ENCODE results near the gene CADM2. TPM values are rescaled to one million over a fixed set of nuclear protein-coding genes. Genes with fewer than 3 reads are reported as not detected.

CADM2 gene
- total RNA-seq, 1 experiment from 2014 or later, result 10.9 TPM

GRCh38 chr3:85376131-85376530 lies 417.3 kb downstream of the CADM2 start:
- Histone ChIP-seq H3T11ph (ENCODE audit: low read length) (no peak overlapping the region), H4K91ac (ENCODE audit: insufficient read length, low read depth, low read length) (no peak overlapping the region), H2BK12ac (ENCODE audit: insufficient read length, low read depth, low read length) (no peak overlapping the region), H3K56ac (ENCODE audit: insufficient read length, low read depth, low read length) (no peak overlapping the region), H3K79me2 (ENCODE audit: insufficient read depth, low read length) (no peaks in the 10 kb centered on the region), H4K20me1 (ENCODE audit: control insufficient read depth, insufficient read depth, insufficient read length) (no peaks in the 10 kb centered on the region), H3K9me3 (ENCODE audit: control insufficient read depth, low read depth, low read length) (no peaks in the 10 kb centered on the region), H4K8ac (replicated peaks; ENCODE audit: insufficient read length, low read depth, low read length) (no peak overlapping the region), H2BK120ac (ENCODE audit: low read depth, low read length, poor library complexity, severe bottlenecking) (no peak overlapping the region), H3K9ac (ENCODE audit: extremely low read depth, insufficient read length, low read length) (no peak overlapping the region), H3K23me2 (ENCODE audit: insufficient read length, low read depth, low read length, poor library complexity, severe bottlenecking) (no peaks in the 10 kb centered on the region), H3K27ac (ENCODE audit: insufficient read length, low read depth, low read length) (no peak overlapping the region), H3K79me1 (ENCODE audit: insufficient read depth, low read depth, low read length, poor library complexity, severe bottlenecking) (no peaks in the 10 kb centered on the region), H3K4me2 (ENCODE audit: insufficient read depth, insufficient read length, low read length) (no peak overlapping the region), H3K23ac (ENCODE audit: insufficient read length, low read depth, low read length) (no peak overlapping the region), H2AK5ac (ENCODE audit: insufficient read length, low read length) (no peak overlapping the region), H2BK20ac (ENCODE audit: low read depth, low read length, poor library complexity, severe bottlenecking) (no peak overlapping the region), H4K5ac (ENCODE audit: insufficient read length, low read depth, low read length) (no peak overlapping the region), H3K27me3 (ENCODE audit: insufficient read depth, low read length) (no peaks in the 10 kb centered on the region), H2BK5ac (ENCODE audit: insufficient read length, low read length) (no peak overlapping the region), H3K18ac (ENCODE audit: insufficient read length, low read depth, low read length) (no peak overlapping the region), H2AFZ (ENCODE audit: low read length) (no peak overlapping the region), H2BK15ac (ENCODE audit: low read depth, low read length) (no peak overlapping the region), H3K14ac (ENCODE audit: insufficient read depth, low read length) (no peak overlapping the region), H3K4me1 (ENCODE audit: insufficient read depth, low read length) (no peaks in the 10 kb centered on the region), H3K4ac (ENCODE audit: low read depth, low read length) (no peak overlapping the region)
- TF ChIP-seq CTCF (conservative IDR thresholded peaks at IDR 0.05), result no peak
- H3K27ac Mint-ChIP-seq, result no peak overlapping the region
- no peaks in the 10 kb centered on the region for H3K27me3 Mint-ChIP-seq (ENCODE audit: low read depth)
- no peak overlapping the region for H3K4me3 Mint-ChIP-seq
- H3K36me3 Mint-ChIP-seq (ENCODE audit: insufficient read depth in 1 of 3, low read depth in 3 of 3), result no peaks in the 10 kb centered on the region
- DNase-seq, result no peak
- no peaks in the 10 kb centered on the region for H3K9me3 Mint-ChIP-seq
- H3K4me1 Mint-ChIP-seq, result no peaks in the 10 kb centered on the region

Data from H9 (cell line).